D721Med (cell line): ENCODE results near the gene AUTS2.

Experiments used
- DNase-seq: peaks from one replicate; pipeline ENCODE4 v3.0.0; 2011; ENCODE audit warnings: low spot score; ENCODE audit not compliant: insufficient read length
- FAIRE-seq: peaks from 2 replicates; lab custom pipeline; 2011; peaks lifted over from hg19 to GRCh38; lab: Jason Lieb, UNC
- CTCF ChIP-seq: IDR thresholded peaks from 2 replicates; pipeline ENCODE4 v1.5.1; 2012; ENCODE audit warnings: mild to moderate bottlenecking, control low read depth; ENCODE audit not compliant: insufficient read depth; ENCODE audit errors: missing control alignments

The AUTS2 gene

DNA sequence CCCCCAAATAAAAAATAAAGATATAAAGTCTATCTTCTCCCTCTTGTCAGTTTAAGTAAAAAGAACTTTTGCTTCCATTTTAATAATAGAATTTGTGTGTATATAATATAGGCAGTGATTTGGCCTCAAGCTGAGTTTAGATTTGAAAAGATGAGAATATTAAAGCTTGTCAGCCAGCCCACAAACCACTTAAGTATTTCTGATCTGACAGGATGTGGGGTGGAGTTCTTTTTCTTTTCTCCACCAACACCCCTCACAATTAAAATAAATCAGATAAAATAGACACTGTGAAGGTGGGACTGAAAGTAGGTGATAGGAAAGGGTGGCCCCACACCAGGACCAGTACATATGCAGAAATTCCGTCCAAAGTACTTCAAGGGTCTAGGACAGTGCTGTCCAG is 714.1 kb downstream of the AUTS2 start:
- FAIRE-seq (no peak), DNase-seq (no peak)

DNA sequence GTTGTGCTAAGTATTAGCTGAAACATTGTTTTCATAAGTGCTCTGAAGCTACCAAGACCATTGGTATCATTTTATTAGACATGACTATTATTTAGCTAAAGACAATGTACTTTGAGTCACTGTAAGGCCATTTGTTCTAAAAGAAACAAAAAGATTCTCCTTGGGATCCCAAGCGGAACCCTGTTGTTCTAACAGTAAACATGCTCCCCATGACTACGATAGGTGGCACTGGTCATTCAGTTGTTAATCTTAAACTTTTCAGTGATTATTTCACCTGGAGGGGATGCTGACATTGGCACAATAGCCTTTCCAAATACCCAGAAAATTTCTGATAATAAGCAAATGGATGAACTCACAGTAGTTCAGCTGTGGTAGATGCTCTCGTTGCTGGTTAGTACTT is 715.0 kb downstream of the AUTS2 start:
- FAIRE-seq, result no peak
- no peak for TF ChIP-seq CTCF

More for the DNA sequence above, 714.1 kb downstream of the AUTS2 start:
- TF ChIP-seq CTCF, result no peak

GRCh38 chr7:70313687-70314086 is 715.4 kb downstream of the AUTS2 start:
- DNase-seq (no peak), FAIRE-seq (no peak)

More for the DNA sequence above, 715.0 kb downstream of the AUTS2 start:
- DNase-seq, result no peak

GRCh38 chr7:70314221-70314620 is 715.9 kb downstream of the AUTS2 start:
- TF ChIP-seq CTCF, result no peak
- FAIRE-seq, result peak; percentile 51
- DNase-seq, result no peak

More at GRCh38 chr7:70313687-70314086, 715.4 kb downstream of the AUTS2 start:
- no peak for TF ChIP-seq CTCF

DNA sequence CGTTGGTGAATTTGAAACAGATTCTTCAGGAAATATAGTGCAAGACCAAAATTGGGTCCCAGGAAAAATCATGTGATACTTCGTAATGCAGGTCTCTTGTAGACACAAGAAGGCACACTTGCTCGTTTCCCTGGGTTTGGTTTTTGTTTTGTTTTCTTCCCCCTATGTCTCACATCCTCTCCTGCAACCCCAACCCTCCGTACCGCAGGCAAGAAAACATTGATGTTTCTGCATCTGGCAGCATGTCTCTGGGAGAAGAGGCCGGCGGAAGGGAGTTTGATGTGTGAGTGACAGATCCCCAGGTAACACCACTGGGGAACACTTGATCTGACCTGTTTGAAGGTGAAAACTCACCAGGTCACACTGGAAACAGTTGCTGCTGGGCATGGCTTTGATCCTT is 718.5 kb downstream of the AUTS2 start:
- no peak for TF ChIP-seq CTCF
- no peak for FAIRE-seq

DNA sequence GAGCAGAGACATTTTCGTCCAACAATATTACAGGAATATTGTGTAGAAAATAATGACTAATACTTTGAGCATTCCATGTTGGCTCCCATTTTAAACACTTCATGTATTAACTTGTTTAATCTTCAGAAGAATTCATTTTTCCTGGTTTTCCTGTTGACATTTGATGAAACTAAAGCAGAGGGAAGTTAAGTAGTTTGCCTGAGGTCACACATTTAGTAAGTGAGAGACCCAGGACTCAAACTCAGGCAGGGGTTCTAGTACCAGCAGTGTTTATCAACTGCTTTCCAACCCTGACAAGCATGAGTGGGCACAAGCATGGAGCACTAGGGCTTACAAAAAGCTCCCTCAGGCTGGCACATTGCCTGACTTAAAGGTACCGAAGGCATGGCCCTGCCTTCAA is 719.1 kb downstream of the AUTS2 start:
- FAIRE-seq, result no peak
- TF ChIP-seq CTCF, result no peak
- DNase-seq, result no peak

More for the DNA sequence above, 718.5 kb downstream of the AUTS2 start:
- DNase-seq, result no peak

DNA sequence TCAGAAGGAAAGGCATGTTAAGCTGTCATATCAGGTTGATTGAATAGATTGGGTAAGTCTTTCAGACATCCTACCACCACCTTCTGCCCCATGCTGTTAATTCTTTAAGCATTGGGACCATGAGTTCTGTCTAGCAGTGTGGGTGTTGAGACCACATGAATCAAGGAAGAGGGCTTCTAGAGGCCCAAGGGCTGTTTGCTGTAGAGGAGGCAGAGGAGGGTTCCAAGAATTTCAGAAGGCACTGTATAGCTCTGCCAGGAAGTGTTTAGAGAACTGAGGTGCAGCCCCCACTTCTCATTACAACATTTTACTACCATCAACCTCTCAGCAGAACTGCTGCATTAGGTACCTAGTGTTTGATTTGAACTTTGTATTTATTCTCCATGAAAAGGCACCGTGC is 720.2 kb downstream of the AUTS2 start:
- peak; percentile 55 for FAIRE-seq
- TF ChIP-seq CTCF, result no peak
- DNase-seq, result no peak
